ENCODE data around the gene SPEN. TPM values are rescaled to one million over a fixed set of nuclear protein-coding genes. Genes with fewer than 3 reads are reported as not detected.

The SPEN gene
- total RNA-seq, 1 donor from 2014 or later, result 123 TPM

DNA sequence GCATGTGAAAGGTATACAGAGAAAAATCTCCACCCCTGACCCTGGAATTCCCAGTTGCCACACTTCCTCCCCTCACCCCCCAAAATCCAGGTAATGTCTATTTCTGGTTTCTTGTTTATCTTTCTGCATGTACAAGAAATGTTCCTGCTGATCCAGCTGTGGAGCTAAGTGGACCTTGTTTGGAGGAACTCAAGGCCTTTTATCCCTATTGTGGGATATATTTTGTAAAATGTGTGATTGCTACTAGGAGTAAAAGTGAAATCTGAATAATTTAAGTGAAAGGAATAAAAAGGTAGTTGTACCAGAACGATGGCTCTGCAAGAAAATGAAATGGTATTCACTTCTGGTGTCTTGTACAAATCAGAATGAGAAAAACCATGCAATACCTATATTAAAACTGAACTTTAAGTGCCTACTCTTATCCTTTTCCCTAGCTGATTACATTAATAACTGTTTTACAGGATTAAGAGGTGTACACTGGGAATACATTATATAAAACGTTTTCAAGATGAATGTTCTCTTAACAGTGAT lies 3.0 kb downstream of the SPEN start:
- Mint-ChIP-seq H3K36me3 (ENCODE audit: low read depth) (peaks cover 16% of the 10 kb centered on the region), H3K4me3 (peak overlapping the region; percentile 70), H3K27ac (peak overlapping the region; percentile 68), H3K9me3 (no peaks in the 10 kb centered on the region), H3K4me1 (peaks cover 54% of the 10 kb centered on the region), H3K27me3 (no peaks in the 10 kb centered on the region)
- intact Hi-C loops (cut with micrococcal nuclease), result no loop called here
- POLR2A ChIA-PET, result interaction anchor here (0.5 to 9.8 kb wide), 11 partner anchors 13 to 125 kb away, joined by 3 to 231 read pairs (median 9); partner anchors contain the start of gene ZBTB17
- TF ChIP-seq, protein P1, sequence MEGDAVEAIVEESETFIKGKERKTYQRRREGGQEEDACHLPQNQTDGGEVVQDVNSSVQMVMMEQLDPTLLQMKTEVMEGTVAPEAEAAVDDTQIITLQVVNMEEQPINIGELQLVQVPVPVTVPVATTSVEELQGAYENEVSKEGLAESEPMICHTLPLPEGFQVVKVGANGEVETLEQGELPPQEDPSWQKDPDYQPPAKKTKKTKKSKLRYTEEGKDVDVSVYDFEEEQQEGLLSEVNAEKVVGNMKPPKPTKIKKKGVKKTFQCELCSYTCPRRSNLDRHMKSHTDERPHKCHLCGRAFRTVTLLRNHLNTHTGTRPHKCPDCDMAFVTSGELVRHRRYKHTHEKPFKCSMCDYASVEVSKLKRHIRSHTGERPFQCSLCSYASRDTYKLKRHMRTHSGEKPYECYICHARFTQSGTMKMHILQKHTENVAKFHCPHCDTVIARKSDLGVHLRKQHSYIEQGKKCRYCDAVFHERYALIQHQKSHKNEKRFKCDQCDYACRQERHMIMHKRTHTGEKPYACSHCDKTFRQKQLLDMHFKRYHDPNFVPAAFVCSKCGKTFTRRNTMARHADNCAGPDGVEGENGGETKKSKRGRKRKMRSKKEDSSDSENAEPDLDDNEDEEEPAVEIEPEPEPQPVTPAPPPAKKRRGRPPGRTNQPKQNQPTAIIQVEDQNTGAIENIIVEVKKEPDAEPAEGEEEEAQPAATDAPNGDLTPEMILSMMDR (IDR thresholded peaks at IDR 0.05), result no peak
- DNase-seq (no peak), ATAC-seq (ENCODE audit: low read depth) (no peak)
- CTCF ChIA-PET, result interaction anchor here (1.2 to 1.6 kb wide), 2 partner anchors 35 kb away, joined by 4 to 8 read pairs; no protein-coding TSS in a partner anchor

DNA sequence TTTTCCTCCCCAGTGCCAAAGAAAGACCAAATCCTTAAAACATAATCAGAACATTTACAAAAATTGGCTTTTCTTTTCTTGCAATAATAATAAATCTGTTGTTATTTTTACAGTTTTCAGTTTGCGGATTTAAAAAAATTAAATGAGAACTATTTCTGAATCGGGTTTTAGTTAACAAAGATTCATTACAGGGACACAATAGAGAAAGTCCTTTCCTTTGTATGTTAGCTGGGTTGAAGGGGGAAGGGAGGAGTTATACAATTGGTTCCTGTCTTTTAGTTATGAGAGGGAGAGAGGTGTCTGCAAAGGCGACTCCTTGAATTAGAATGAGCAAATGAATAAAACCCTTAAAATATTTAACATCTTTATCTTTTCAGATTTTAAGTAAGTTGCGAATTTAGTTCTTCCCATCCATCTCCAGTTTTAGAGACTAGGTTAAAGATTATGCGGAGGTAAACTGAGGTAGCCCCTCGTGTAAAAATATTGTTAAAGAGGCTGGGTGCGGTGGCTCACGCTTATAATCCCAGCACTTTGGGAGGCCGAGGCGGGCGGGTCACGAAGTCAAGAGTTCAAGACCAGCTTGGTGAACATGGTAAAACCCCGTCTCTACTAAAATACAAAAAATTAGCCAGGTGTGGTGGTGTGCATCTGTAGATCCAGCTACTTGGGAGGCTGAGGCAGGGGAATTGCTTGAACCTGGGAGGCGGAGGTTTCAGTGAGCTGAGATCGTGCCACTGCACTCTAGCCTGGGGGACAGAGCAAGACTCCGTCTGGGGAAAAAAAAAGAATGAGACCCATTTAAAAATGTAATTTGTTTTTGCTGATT lies 3.9 kb downstream of the SPEN start:
- DNase-seq (no peak), ATAC-seq (ENCODE audit: low read depth) (no peak)
- Mint-ChIP-seq H3K4me3 (peak overlapping the region; percentile 67), H3K4me1 (peaks cover 51% of the 10 kb centered on the region), H3K9me3 (no peaks in the 10 kb centered on the region), H3K27me3 (no peaks in the 10 kb centered on the region), H3K36me3 (ENCODE audit: low read depth) (peaks cover 16% of the 10 kb centered on the region), H3K27ac (peak overlapping the region; percentile 85)
- intact Hi-C loops (cut with micrococcal nuclease), result loop anchor here (1.0 kb wide), 1 partner anchor 114 kb away; no protein-coding TSS in a partner anchor
- ChIA-PET CTCF (interaction anchor here (1.6 kb wide), 1 partner anchor 36 kb away, joined by 8 read pairs; no protein-coding TSS in a partner anchor), POLR2A (interaction anchor here (0.7 to 9.8 kb wide), 11 partner anchors 14 to 234 kb away, joined by 3 to 231 read pairs (median 5); partner anchors contain the start of genes DDI2 and ZBTB17)
- TF ChIP-seq, protein P1 (IDR thresholded peaks at IDR 0.05), result no peak

DNA sequence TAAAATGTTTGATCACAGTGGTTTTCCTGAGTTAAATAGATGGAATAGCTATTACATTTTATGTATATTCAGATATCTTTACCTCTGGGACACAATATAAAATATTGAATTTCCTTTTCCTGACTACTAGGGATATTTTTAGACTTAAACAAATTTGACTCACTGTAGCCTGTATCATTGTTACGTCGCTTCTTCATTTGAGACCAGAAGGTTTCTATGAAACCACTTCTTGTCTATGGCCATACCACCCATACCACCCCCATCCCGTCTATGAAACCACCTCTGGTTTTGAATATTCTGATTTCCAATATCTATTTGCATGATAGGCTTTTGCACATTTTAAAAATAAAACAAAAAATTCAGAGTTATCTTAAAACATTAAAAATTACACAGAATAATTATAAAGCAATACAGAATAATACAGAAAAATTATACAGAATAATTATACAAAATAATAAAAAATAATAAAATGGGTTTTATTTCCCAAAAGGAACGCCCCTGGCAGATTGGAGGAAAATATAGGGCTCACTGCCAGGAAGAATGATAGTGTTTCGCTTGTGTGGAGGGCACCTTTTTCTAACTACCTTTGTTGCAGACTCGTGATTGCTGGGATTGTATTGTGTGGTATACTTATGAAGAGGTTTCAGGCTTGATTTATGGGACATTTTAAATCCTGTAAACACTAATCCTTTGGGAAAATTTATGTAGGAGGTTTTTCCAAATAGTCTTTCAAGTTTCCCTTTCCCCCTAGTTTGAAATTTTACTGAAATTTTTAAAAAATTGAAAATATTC lies 4.7 kb downstream of the SPEN start:
- CTCF ChIA-PET, result interaction anchor here (1.1 to 1.6 kb wide), 2 partner anchors 37 kb away, joined by 3 to 8 read pairs; no protein-coding TSS in a partner anchor
- POLR2A ChIA-PET, result interaction anchor here (0.6 to 9.8 kb wide), 9 partner anchors 14 to 235 kb away, joined by 3 to 231 read pairs (median 9); partner anchors contain the start of gene DDI2
- Mint-ChIP-seq H3K9me3 (no peaks in the 10 kb centered on the region), H3K4me1 (peaks cover 54% of the 10 kb centered on the region), H3K4me3 (peak overlapping the region; percentile 67), H3K27ac (peak overlapping the region; percentile 85), H3K27me3 (no peaks in the 10 kb centered on the region), H3K36me3 (ENCODE audit: low read depth) (peaks cover 19% of the 10 kb centered on the region)
- DNase-seq (no peak), ATAC-seq (ENCODE audit: low read depth) (peak; percentile 18)
- TF ChIP-seq, protein P1 (IDR thresholded peaks at IDR 0.05), result no peak
- intact Hi-C loops (cut with micrococcal nuclease), result loop anchor here (1.0 kb wide), 1 partner anchor 113 kb away; no protein-coding TSS in a partner anchor

DNA sequence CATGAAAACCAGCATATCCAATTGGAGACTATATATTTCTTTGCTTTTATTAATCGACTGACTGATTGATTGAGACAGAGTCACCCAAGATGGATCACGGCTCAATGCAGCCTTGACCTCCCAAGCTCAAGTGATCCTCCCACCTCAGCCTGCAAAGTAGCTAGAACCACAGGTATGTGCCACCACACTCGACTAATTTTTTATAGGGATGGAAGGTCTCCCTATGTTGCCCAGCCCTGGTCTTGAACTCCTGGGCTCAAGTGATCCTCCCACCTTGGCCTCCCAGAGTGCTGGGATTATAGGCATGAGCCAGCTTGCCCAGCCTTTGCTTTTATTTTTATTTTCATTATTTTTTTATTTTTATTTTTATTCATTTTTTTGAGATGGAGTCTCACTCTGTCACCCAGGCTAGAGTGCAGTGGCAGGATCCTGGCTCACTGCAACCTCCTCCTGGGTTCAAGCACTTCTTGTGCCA lies 5.4 kb downstream of the SPEN start:
- H3K27me3 Mint-ChIP-seq, result no peaks in the 10 kb centered on the region
- POLR2A ChIA-PET, result interaction anchor here (0.6 to 2.6 kb wide), 5 partner anchors 17 to 96 kb away, joined by 3 to 15 read pairs (median 5); no protein-coding TSS in a partner anchor
- H3K27ac Mint-ChIP-seq, result peak overlapping the region; percentile 41
- peaks cover 58% of the 10 kb centered on the region for H3K4me1 Mint-ChIP-seq
- CTCF ChIA-PET, result interaction anchor here (1.1 kb wide), 1 partner anchor 37 kb away, joined by 3 read pairs; no protein-coding TSS in a partner anchor
- no peak for ATAC-seq (ENCODE audit: low read depth)
- TF ChIP-seq, protein P1 (IDR thresholded peaks at IDR 0.05), result no peak
- H3K4me3 Mint-ChIP-seq, result no peak overlapping the region
- intact Hi-C loops (cut with micrococcal nuclease), result loop anchor here (1.0 kb wide), 1 partner anchor 112 kb away; no protein-coding TSS in a partner anchor
- peaks cover 19% of the 10 kb centered on the region for H3K36me3 Mint-ChIP-seq (ENCODE audit: low read depth)
- DNase-seq, result no peak
- no peaks in the 10 kb centered on the region for H3K9me3 Mint-ChIP-seq
